H1 (cell line): ENCODE data around the gene MSANTD7. TPM values are rescaled to one million over a fixed set of nuclear protein-coding genes. Genes with fewer than 3 reads are reported as not detected.

Source experiments
- polyA plus RNA-seq, 7 experiments: library from polyadenylated mRNA; depleted of rRNA in 3 of 7; stranded (reverse) in 5 of 7; unstranded in 2 of 7; fragments of >200 nt in 5 of 7; fragments of 200-250 nt in 2 of 7; gene quantifications; 1 replicate in 5 of 7; 2 replicates in 1 of 7; 4 replicates in 1 of 7; pipeline versions ENCODE4 v1.2.1 to v1.2.3, GENCODE V29; 2011 to 2013; ENCODE audit warnings: missing spikeins in 2 of 7, mixed read lengths in 2 of 7
- total RNA-seq: library from RNA; stranded (reverse); fragmentation: NEBNext Ultra II Directional; extraction: Animal tissue kit (Norgen Biotek cat#: 25700); gene quantifications from 2 replicates; pipeline ENCODE4 v1.2.1, GENCODE V29; 2021
- TF ChIP-seq, protein P1 (sequence below): IDR thresholded peaks from 2 replicates; pipeline ENCODE4 v1.6.1; 2011; ENCODE audit warnings: low read depth, mild to moderate bottlenecking, low read length; ENCODE audit not compliant: insufficient read depth

Gene MSANTD7
- total and polyA plus RNA-seq, 2 of the 8 experiments (the other 6 are each of a cell fraction or from before 2014, with no cell fraction given): 5.0 to 15.2 TPM

DNA sequence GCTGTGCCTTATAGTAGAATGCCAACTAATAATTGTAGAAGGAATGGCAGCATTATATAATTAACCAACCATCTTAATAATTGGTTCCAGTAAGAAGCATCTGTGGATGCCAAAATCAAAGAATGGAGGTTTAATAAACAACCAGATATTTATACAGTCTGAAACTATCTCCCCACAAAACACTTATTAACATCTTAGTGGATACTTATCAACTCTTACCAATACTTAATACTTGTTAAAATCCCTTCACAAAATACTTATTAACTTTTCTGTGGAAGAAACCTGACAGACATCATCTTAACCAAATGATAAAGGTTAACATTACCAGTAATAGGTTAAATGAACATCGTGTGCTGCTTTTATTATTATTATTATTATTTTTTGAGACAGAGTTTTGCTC lies 34.3 kb upstream of the MSANTD7 start (continued):
- TF ChIP-seq, protein P1, sequence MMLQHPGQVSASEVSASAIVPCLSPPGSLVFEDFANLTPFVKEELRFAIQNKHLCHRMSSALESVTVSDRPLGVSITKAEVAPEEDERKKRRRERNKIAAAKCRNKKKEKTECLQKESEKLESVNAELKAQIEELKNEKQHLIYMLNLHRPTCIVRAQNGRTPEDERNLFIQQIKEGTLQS: no peak
- TF ChIP-seq, all 59 proteins: peak for 0
